ENCODE results near the gene LTB. TPM values are rescaled to one million over a fixed set of nuclear protein-coding genes. Genes with fewer than 3 reads are reported as not detected.
A peak's percentile ranks its signal among the peaks of the same experiment; 100 is the strongest.

LTB gene
- total RNA-seq, 4 donors from 2014 or later, result 0.57 TPM; not detected in 3

- Histone ChIP-seq H3K27ac (peak overlapping the region; percentile 7 to 87 (median 83)), H3K4me1 (peaks cover 0 to 21% (median 9%) of the 10 kb centered on the region in 3 donors), H3K9me3 (no peaks in the 10 kb centered on the region), H3K27me3 (peaks cover 2% of the 10 kb centered on the region), H3K36me3 (no peaks in the 10 kb centered on the region), H3K4me3 (peak overlapping the region; percentile 41 to 65)
- 36 to 37% methylated on average over 6 to 12 of the region's 21 CpGs for WGBS, 2 donors (ENCODE audit: low coverage in 1 of 2)
- TF ChIP-seq EP300 (IDR thresholded peaks at IDR 0.05) (no peak), POLR2AphosphoS5 (IDR thresholded peaks at IDR 0.05) (no peak), POLR2A (IDR thresholded peaks at IDR 0.05) (no peak), CTCF (IDR thresholded peaks at IDR 0.05) (no peak)
- ATAC-seq, result no peak
These were observed 592 bp downstream of the LTB start for GRCh38 chr6:31581434-31582229.

GRCh38 chr6:31580807-31581433 is 1.3 kb downstream of the LTB start:
- H3K36me3 ChIP-seq, result no peaks in the 10 kb centered on the region
- peak overlapping the region; percentile 41 to 65 for H3K4me3 ChIP-seq
- H3K9me3 ChIP-seq, result no peaks in the 10 kb centered on the region
- WGBS, 2 donors (ENCODE audit: low coverage in 1 of 2), result no CpG with 5 or more reads among the region's 62 CpGs
- ATAC-seq, result peak; percentile 97
- H3K4me1 ChIP-seq, result peaks cover 0 to 21% (median 9%) of the 10 kb centered on the region in 3 donors
- H3K27me3 ChIP-seq, result no peaks in the 10 kb centered on the region
- peak overlapping the region; percentile 7 to 87 (median 83) for H3K27ac ChIP-seq
- TF ChIP-seq POLR2A (IDR thresholded peaks at IDR 0.05) (peak; percentile 31 to 38), CTCF (IDR thresholded peaks at IDR 0.05) (peak in 3 of 4 experiments; percentile 95 to 99 (median 97)), POLR2AphosphoS5 (IDR thresholded peaks at IDR 0.05) (peak; percentile 65), EP300 (IDR thresholded peaks at IDR 0.05) (no peak)

GRCh38 chr6:31580438-31580740 is 1.8 kb downstream of the LTB start:
- Histone ChIP-seq H3K27ac (peak overlapping the region in 3 of 4 donors; percentile 82 to 87 (median 84)), H3K9me3 (no peaks in the 10 kb centered on the region), H3K4me3 (peak overlapping the region; percentile 41 to 65), H3K27me3 (no peaks in the 10 kb centered on the region), H3K4me1 (peaks cover 0 to 21% (median 9%) of the 10 kb centered on the region in 3 donors), H3K36me3 (no peaks in the 10 kb centered on the region)
- WGBS, 2 donors (ENCODE audit: low coverage in 1 of 2), result 53% methylated on average over 4 of the region's 11 CpGs; no CpG with 5 or more reads in 1 of the 2 donors
- TF ChIP-seq POLR2A (IDR thresholded peaks at IDR 0.05) (no peak), POLR2AphosphoS5 (IDR thresholded peaks at IDR 0.05) (no peak), CTCF (IDR thresholded peaks at IDR 0.05) (no peak), EP300 (IDR thresholded peaks at IDR 0.05) (no peak)
- no peak for ATAC-seq

GRCh38 chr6:31579546-31580437 is 2.4 kb downstream of the LTB start:
- 91 to 97% methylated on average over 6 to 7 of the region's 8 CpGs for WGBS, 2 donors (ENCODE audit: low coverage in 1 of 2)
- Histone ChIP-seq H3K4me1 (peaks cover 0 to 21% (median 9%) of the 10 kb centered on the region in 3 donors), H3K9me3 (no peaks in the 10 kb centered on the region), H3K4me3 (no peak overlapping the region), H3K27ac (peak overlapping the region in 1 of 4 donors; percentile 87), H3K36me3 (no peaks in the 10 kb centered on the region), H3K27me3 (no peaks in the 10 kb centered on the region)
- no peak for ATAC-seq
- TF ChIP-seq POLR2AphosphoS5 (IDR thresholded peaks at IDR 0.05), result no peak
- TF ChIP-seq CTCF (IDR thresholded peaks at IDR 0.05), result no peak
- no peak for TF ChIP-seq POLR2A (IDR thresholded peaks at IDR 0.05)
